ENCODE data around the gene INSC. TPM values are rescaled to one million over a fixed set of nuclear protein-coding genes. Genes with fewer than 3 reads are reported as not detected.

The INSC gene
- total and polyA plus RNA-seq, 9 of the 15 experiments (the other 6 are each of a cell fraction or from before 2014, with no cell fraction given): not detected

- Histone ChIP-seq H3K9me1 (ENCODE audit: control insufficient read depth, insufficient read depth, low read length) (no peaks in the 10 kb centered on the region), H3K9me3 (replicated peaks; ENCODE audit: control insufficient read depth, insufficient read depth, low read depth, low read length) (no peaks in the 10 kb centered on the region), H2AFZ (ENCODE audit: low read depth, low read length) (no peak overlapping the region), H3K79me2 (ENCODE audit: control insufficient read depth, insufficient read depth, low read length) (no peaks in the 10 kb centered on the region), H3K27me3 (ENCODE audit: control insufficient read depth in 2 of 2, insufficient read depth in 2 of 2, low read length in 2 of 2) (no peaks in the 10 kb centered on the region), H3K4me1 (replicated peaks in 1 of 2; ENCODE audit: control insufficient read depth in 2 of 2, insufficient read depth in 2 of 2, low read length in 2 of 2) (no peaks in the 10 kb centered on the region), H3K36me3 (ENCODE audit: control insufficient read depth, insufficient read depth, low read length) (no peaks in the 10 kb centered on the region), H3K4me3 (no peak overlapping the region), H3K27ac (ENCODE audit: extremely low read depth, low read depth, low read length) (no peak overlapping the region), H3K4me2 (ENCODE audit: insufficient read depth, low read length) (no peak overlapping the region), H3K9ac (ENCODE audit: insufficient read depth in 1 of 2, low read depth in 2 of 2, low read length in 2 of 2) (no peak overlapping the region), H4K20me1 (replicated peaks; ENCODE audit: control insufficient read depth, insufficient read depth, low read length) (no peaks in the 10 kb centered on the region)
- ChIA-PET CTCF (ENCODE audit: low intra/inter-chr PET ratio) (no interaction called here), POLR2A (interaction anchor here (1.7 kb wide), 1 partner anchor 23 kb away, joined by 5 read pairs; no protein-coding TSS in a partner anchor)
- WGBS (ENCODE audit: insufficient coverage, low coverage, missing lambda C conversion rate): 0% methylated on average over 2 of the region's 2 CpGs
- no peak for DNase-seq (ENCODE audit: extremely low read depth in 1 of 4, low spot score in 3 of 4)
- intact Hi-C loops (cut with micrococcal nuclease): no loop called here
- in situ Hi-C loops (cut with MboI): no loop called here
- no TSS peak for BruUV-seq (replicated peaks)
- ATAC-seq: no peak
- no peak for TF ChIP-seq DPF2 (IDR thresholded peaks at IDR 0.05)
- TF ChIP-seq KLF1 (tag; IDR thresholded peaks at IDR 0.05): no peak
- no peak for TF ChIP-seq ZNF561 (CRISPR knock-in tag; conservative IDR thresholded peaks at IDR 0.05)
- no peak for TF ChIP-seq UBTF (IDR thresholded peaks at IDR 0.05; ENCODE audit: borderline replicate concordance in 1 of 2, low read depth in 2 of 2, low read length in 2 of 2)
- TF ChIP-seq PHB (CRISPR knock-in tag; IDR thresholded peaks at IDR 0.05): no peak
- no peak for TF ChIP-seq ZNF444 (CRISPR knock-in tag; IDR thresholded peaks at IDR 0.05)
- FAIRE-seq: no peak
Measured at GRCh38 chr11:15286465-15286864, 171.7 kb downstream of the INSC start.
